Aorta (tissue), 5 donors: ENCODE results near the gene RBBP7. TPM values are rescaled to one million over a fixed set of nuclear protein-coding genes. Genes with fewer than 3 reads are reported as not detected.

Experiments
- ATAC-seq: fragments of 200-7000 bp; cut with Tn5 transposase; one replicate; pipeline ENCODE4 v1.9.1; 2022; ENCODE audit warnings: moderate library complexity; ENCODE audit not compliant: low FRiP score
- DNase-seq, 2 donors: peaks; one replicate each; pipeline ENCODE4 v3.0.0-alpha.2; 2020
- H3K27ac ChIP-seq, 2 donors: one replicate each; pipeline ENCODE4 v1.5.1; 2013; ENCODE audit warnings: low read length in 2 of 2, mild to moderate bottlenecking in 2 of 2, moderate library complexity in 2 of 2, control low read depth in 1 of 2, inconsistent platforms in 1 of 2, low read depth in 1 of 2
- H3K27me3 ChIP-seq, 2 donors: one replicate each; pipeline ENCODE4 v1.6.1; 2013; ENCODE audit warnings: control low read depth in 1 of 2, low read length in 1 of 2, mild to moderate bottlenecking in 1 of 2, moderate library complexity in 1 of 2; ENCODE audit not compliant: insufficient read depth in 2 of 2, control insufficient read depth in 1 of 2
- H3K36me3 ChIP-seq, 2 donors: one replicate each; pipeline ENCODE4 v1.6.1; 2013; ENCODE audit warnings: control low read depth in 1 of 2, low read length in 1 of 2, mild to moderate bottlenecking in 1 of 2; ENCODE audit not compliant: insufficient read depth in 2 of 2, control insufficient read depth in 1 of 2
- H3K4me1 ChIP-seq, 2 donors: one replicate each; pipeline ENCODE4 v1.6.1; 2013; ENCODE audit warnings: low read length in 2 of 2, control low read depth in 1 of 2, mild to moderate bottlenecking in 1 of 2, moderate library complexity in 1 of 2; ENCODE audit not compliant: insufficient read depth in 2 of 2, control insufficient read depth in 1 of 2
- H3K4me3 ChIP-seq, 2 donors: one replicate each; pipeline ENCODE4 v1.5.1; 2013; ENCODE audit warnings: low read length in 2 of 2, control low read depth in 1 of 2, mild to moderate bottlenecking in 1 of 2
- H3K9me3 ChIP-seq: one replicate; pipeline ENCODE4 v1.6.1; 2013; ENCODE audit warnings: mild to moderate bottlenecking, low read length; ENCODE audit not compliant: control insufficient read depth
- WGBS, 2 donors: extraction: QIAGEN DNeasy Blood & Tissue Kit; methylation state at CpG; one replicate each; pipeline ENCODE4 v1.1.7; 2013; 5-methylcytosine and 5-hydroxymethylcytosine counted together
- intact Hi-C, 2 donors: fragments of 100-400 bp; cut with DNase I; formaldehyde crosslinking; loops; one replicate each; pipeline versions ENCODE4 v1.14.2 to v1.15.0; 2022
- polyA plus RNA-seq, 2 donors: library from polyadenylated mRNA; stranded (reverse); fragments of 200-250 nt; gene quantifications; one replicate each; pipeline ENCODE4 v1.2.3, GENCODE V29; 2013
- total RNA-seq, 2 donors: library from RNA; stranded (reverse); fragmentation: NEBNext Ultra II Directional; extraction: Animal tissue kit (Norgen Biotek cat#: 25700); gene quantifications; one replicate each; pipeline ENCODE4 v1.2.1, GENCODE V29; 2021
- donor health status: healthy with polysubstance abuse.
- donor health status: Bipolar disorder and iron deficiency.
- donor health status: DM: no; HTN: no; CAD: no.
- donor health status: DM: no; HTN: no; CAD: no.
- donor health status: DM: yes; HTN: yes; CAD: no.

Gene RBBP7
- total and polyA plus RNA-seq, 4 donors = 66.9 to 159 (median 93.4) TPM

DNA sequence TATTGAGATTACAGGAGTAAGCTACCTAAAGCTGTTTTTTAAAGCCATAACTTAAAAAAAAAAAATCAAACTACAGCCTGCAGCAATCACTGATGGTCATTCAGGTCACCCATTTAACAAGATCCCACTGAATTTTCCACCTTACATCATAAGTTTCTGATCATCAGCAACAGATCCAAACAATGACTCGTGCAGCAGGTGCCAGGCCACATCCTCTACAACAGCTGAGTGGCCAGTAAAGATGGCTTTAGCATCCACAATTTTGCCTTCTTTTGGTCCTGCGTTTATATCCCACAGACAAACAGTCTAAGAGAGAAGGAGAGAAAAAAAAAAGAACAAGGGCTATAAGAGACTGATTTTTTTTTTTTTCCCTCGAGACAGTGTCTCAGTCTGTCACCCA, 16.6 kb downstream of the RBBP7 start:
- no peak overlapping the region for H3K27ac ChIP-seq
- H3K4me3 ChIP-seq = no peak overlapping the region
- no peaks in the 10 kb centered on the region for H3K27me3 ChIP-seq
- H3K4me1 ChIP-seq = no peaks in the 10 kb centered on the region
- ATAC-seq (no peak), DNase-seq (no peak)
- 81 to 97% methylated on average over 3 of the region's 3 CpGs for WGBS, 2 donors
- intact Hi-C loops = no loop called here
- H3K36me3 ChIP-seq = peaks cover 0 to 7% of the 10 kb centered on the region in 2 donors
- H3K9me3 ChIP-seq = no peaks in the 10 kb centered on the region

- Histone ChIP-seq H3K4me1 (no peaks in the 10 kb centered on the region), H3K36me3 (peaks cover 0 to 7% of the 10 kb centered on the region in 2 donors), H3K27me3 (no peaks in the 10 kb centered on the region), H3K9me3 (no peaks in the 10 kb centered on the region), H3K4me3 (no peak overlapping the region), H3K27ac (no peak overlapping the region)
- no peak for ATAC-seq
- WGBS, 2 donors = 84 to 96% methylated on average over 12 of the region's 12 CpGs
- no peak for DNase-seq
- intact Hi-C loops = no loop called here
Measured at GRCh38 chrX:16852617-16853179, 17.5 kb downstream of the RBBP7 start.

- DNase-seq (no peak), ATAC-seq (no peak)
- Histone ChIP-seq H3K4me1 (no peaks in the 10 kb centered on the region), H3K36me3 (peaks cover 0 to 4% of the 10 kb centered on the region in 2 donors), H3K4me3 (no peak overlapping the region), H3K9me3 (no peaks in the 10 kb centered on the region), H3K27ac (no peak overlapping the region), H3K27me3 (no peaks in the 10 kb centered on the region)
- WGBS, 2 donors = 93 to 98% methylated on average over 3 of the region's 3 CpGs
- intact Hi-C loops = no loop called here
Measured at GRCh38 chrX:16851827-16852226, 18.3 kb downstream of the RBBP7 start.

GRCh38 chrX:16851421-16851820, 18.7 kb downstream of the RBBP7 start:
- WGBS, 2 donors = 24 to 56% methylated on average over 1 of the region's 1 CpG
- Histone ChIP-seq H3K27ac (no peak overlapping the region), H3K4me1 (no peaks in the 10 kb centered on the region), H3K9me3 (no peaks in the 10 kb centered on the region), H3K27me3 (no peaks in the 10 kb centered on the region), H3K36me3 (peaks cover 0 to 7% of the 10 kb centered on the region in 2 donors), H3K4me3 (no peak overlapping the region)
- DNase-seq (no peak), ATAC-seq (no peak)
- intact Hi-C loops = no loop called here

DNA sequence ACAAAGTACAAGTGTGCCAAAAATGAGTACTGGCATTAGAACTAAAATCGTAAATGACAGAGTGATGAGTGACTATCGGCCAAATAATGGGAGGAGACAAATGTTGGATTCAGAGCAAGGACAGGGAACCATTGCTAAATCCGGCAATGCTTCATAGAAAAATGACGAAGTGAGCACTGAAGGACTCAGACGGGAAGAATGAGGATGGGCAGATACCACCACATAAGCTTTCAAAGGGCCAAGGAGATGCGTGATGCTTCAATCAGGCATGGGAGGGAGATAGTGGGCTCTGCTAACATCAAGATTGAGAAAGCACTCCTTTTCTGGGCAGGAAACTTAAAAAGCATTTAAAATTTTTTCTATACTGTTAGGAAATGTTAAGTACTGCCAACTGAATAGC, 21.6 kb downstream of the RBBP7 start:
- no peak overlapping the region for H3K4me3 ChIP-seq
- intact Hi-C loops = no loop called here
- H3K36me3 ChIP-seq = peaks cover 0 to 8% of the 10 kb centered on the region in 2 donors
- H3K27me3 ChIP-seq = no peaks in the 10 kb centered on the region
- no peaks in the 10 kb centered on the region for H3K9me3 ChIP-seq
- WGBS, 2 donors = 39 to 53% methylated on average over 6 of the region's 6 CpGs
- no peaks in the 10 kb centered on the region for H3K4me1 ChIP-seq
- DNase-seq (no peak), ATAC-seq (no peak)
- no peak overlapping the region for H3K27ac ChIP-seq

DNA sequence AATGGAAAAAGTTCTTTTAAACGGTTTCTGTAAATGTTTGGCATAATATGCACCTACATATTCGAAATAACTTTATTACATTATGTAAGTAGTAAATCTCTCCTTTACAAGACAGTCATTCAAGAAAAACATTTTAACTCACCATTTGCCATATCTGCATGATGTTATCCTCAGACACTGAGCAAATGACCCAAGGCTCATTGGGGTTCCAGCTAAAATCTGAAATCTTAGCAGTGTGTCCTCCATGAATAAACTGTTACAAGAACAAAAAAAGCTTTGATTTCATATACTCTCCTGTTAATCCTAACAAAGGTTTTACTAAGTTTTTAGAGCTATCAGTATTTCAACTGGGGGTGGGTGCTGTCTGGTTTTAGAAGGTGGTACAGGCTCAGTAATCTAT, 24.5 kb downstream of the RBBP7 start:
- no peak overlapping the region for H3K4me3 ChIP-seq
- no peaks in the 10 kb centered on the region for H3K9me3 ChIP-seq
- H3K27ac ChIP-seq = no peak overlapping the region
- WGBS, 2 donors = 56 to 74% methylated on average over 2 of the region's 2 CpGs
- peaks cover 0 to 8% of the 10 kb centered on the region in 2 donors for H3K36me3 ChIP-seq
- no peaks in the 10 kb centered on the region for H3K4me1 ChIP-seq
- no peaks in the 10 kb centered on the region for H3K27me3 ChIP-seq
- DNase-seq (no peak), ATAC-seq (no peak)
- intact Hi-C loops = no loop called here

DNA sequence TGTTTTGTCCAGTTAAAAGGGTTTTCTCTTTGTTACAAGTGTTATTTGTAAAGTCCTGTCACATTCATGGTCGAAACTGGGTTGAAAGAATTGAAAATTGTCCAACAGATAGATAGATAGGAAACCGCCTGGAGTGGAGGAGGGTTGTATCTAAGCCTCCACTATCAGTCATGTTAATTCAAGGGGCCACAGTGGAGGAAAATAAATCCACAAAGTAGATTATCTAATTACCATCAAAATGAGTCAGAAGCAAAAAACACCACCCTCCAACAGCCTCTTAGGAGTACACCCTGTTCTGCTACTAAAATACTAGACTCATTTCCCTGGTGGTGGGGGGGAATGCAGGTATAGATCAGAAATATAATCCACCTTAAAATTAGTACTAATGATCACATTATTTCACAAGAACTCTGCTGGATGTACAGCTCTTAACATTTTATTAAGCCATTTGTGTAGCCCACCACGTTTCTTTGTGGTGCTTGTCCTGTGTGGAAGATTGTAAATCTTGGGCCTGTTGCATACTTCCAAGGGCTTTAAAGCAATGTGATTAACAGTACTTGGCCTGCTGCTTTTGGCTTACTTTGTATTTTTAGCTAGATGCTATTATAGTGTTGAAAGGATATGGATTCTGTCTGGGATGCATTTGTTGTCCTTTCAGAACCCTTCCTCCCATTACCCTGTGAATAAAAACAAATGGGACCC, 26.8 kb downstream of the RBBP7 start:
- no peaks in the 10 kb centered on the region for H3K4me1 ChIP-seq
- H3K4me3 ChIP-seq = no peak overlapping the region
- no peaks in the 10 kb centered on the region for H3K27me3 ChIP-seq
- no peaks in the 10 kb centered on the region for H3K9me3 ChIP-seq
- intact Hi-C loops = no loop called here
- WGBS, 2 donors = 24 to 76% methylated on average over 3 of the region's 3 CpGs
- ATAC-seq (no peak), DNase-seq (no peak)
- H3K36me3 ChIP-seq = peaks cover 0 to 8% of the 10 kb centered on the region in 2 donors
- H3K27ac ChIP-seq = no peak overlapping the region

GRCh38 chrX:16842684-16843083, 27.5 kb downstream of the RBBP7 start:
- H3K27ac ChIP-seq = no peak overlapping the region
- H3K36me3 ChIP-seq = peaks cover 0 to 8% of the 10 kb centered on the region in 2 donors
- H3K4me1 ChIP-seq = no peaks in the 10 kb centered on the region
- no peaks in the 10 kb centered on the region for H3K9me3 ChIP-seq
- DNase-seq (no peak), ATAC-seq (no peak)
- WGBS, 2 donors = 5 to 49% methylated on average over 3 of the region's 3 CpGs
- no peak overlapping the region for H3K4me3 ChIP-seq
- no peaks in the 10 kb centered on the region for H3K27me3 ChIP-seq
- intact Hi-C loops = no loop called here

DNA sequence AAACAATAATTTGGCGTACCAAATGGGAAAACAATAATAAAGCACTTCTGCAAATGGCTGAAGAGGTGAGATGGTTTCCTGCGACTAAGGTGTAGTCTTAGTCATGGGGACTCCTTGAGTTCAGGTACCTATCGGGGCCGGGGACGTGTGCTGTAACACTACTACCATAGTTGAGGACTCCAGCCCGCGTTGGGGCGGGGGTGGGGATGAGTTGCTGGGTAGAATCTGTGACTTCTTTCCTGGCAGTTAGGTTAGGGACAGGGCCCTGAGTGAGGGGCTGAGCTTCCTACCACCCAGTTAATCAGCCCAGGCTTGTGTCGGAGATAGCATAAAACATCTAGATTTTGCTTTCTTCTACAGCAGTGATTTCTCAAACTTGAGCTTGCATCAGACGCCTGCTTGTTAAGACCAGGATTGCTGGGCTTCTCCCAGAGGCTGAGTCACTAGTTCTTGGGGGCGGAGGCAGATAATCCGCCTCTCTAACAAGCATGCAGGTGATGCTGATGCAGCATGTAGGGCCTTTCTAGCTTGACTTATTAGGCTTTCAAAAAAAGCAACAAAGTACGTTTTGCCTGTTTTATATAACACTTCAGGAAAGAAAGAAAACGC, 30.2 kb downstream of the RBBP7 start:
- WGBS, 2 donors = 69 to 83% methylated on average over 14 of the region's 14 CpGs
- intact Hi-C loops = loop anchor here in 1 of 2 donors (5.0 kb wide), 1 partner anchor 32 kb away; the partner anchor contains the start of gene RBBP7
- no peak overlapping the region for H3K27ac ChIP-seq
- H3K9me3 ChIP-seq = no peaks in the 10 kb centered on the region
- ATAC-seq (no peak), DNase-seq (no peak)
- no peak overlapping the region for H3K4me3 ChIP-seq
- no peaks in the 10 kb centered on the region for H3K27me3 ChIP-seq
- H3K36me3 ChIP-seq = no peaks in the 10 kb centered on the region
- H3K4me1 ChIP-seq = no peaks in the 10 kb centered on the region
